Astrocyte of the spinal cord (primary cell): Measurements from ENCODE around the gene LATS2.

Experiments used
- DNase-seq: peaks from one replicate; pipeline ENCODE4 v3.0.0; 2011; ENCODE audit warnings: low read depth, low spot score
- H3K4me3 ChIP-seq: 2 replicates; pipeline ENCODE4 v1.5.1; 2011; ENCODE audit warnings: low read depth, mild to moderate bottlenecking, low read length, moderate library complexity
- CTCF ChIP-seq: IDR thresholded peaks from 2 replicates; pipeline ENCODE4 v1.5.1; 2012; ENCODE audit warnings: low read depth, mild to moderate bottlenecking, low read length, inconsistent platforms
- in situ Hi-C: cut with HindIII; loops from 2 replicates; pipeline ENCODE4 v1.10.0; 2017; ENCODE audit warnings: low sequenced_read_pairs

Gene LATS2

GRCh38 chr13:21010621-21011020 lies 50.8 kb downstream of the LATS2 start:
- DNase-seq = no peak
- in situ Hi-C loops = no loop called here
- H3K4me3 ChIP-seq = no peak overlapping the region
- no peak for TF ChIP-seq CTCF

- TF ChIP-seq CTCF = no peak
- no peak overlapping the region for H3K4me3 ChIP-seq
- no peak for DNase-seq
- in situ Hi-C loops = no loop called here
These were observed 52.4 kb downstream of the LATS2 start for GRCh38 chr13:21009036-21009435.

GRCh38 chr13:21008026-21008425 lies 53.4 kb downstream of the LATS2 start:
- no peak for TF ChIP-seq CTCF
- in situ Hi-C loops = no loop called here
- DNase-seq = no peak
- no peak overlapping the region for H3K4me3 ChIP-seq

- no peak for TF ChIP-seq CTCF
- no peak for DNase-seq
- in situ Hi-C loops = no loop called here
- no peak overlapping the region for H3K4me3 ChIP-seq
These were observed 55.0 kb downstream of the LATS2 start for GRCh38 chr13:21006141-21007005.

- H3K4me3 ChIP-seq = no peak overlapping the region
- no peak for DNase-seq
- TF ChIP-seq CTCF = no peak
- in situ Hi-C loops = no loop called here
These were observed 56.2 kb downstream of the LATS2 start for GRCh38 chr13:21005193-21005592.

- DNase-seq = no peak
- no peak for TF ChIP-seq CTCF
- in situ Hi-C loops = no loop called here
- H3K4me3 ChIP-seq = no peak overlapping the region
These were observed 59.9 kb downstream of the LATS2 start for GRCh38 chr13:21001471-21001870.
